HG02840 (cell line): ENCODE results near the gene RNF130.
"Not testable (repeated sequence)": the region's sequence is repeated elsewhere in the genome, so short reads cannot be mapped to it uniquely, and the experiment has no call there.

Source experiments
- ATAC-seq: cut with Tn5 transposase; IDR thresholded peaks from one replicate; pipeline ENCODE4 v1.9.1; 2021; ENCODE audit warnings: mild to moderate bottlenecking, moderate library complexity, moderate number of reproducible peaks; ENCODE audit not compliant: unreplicated experiment, low FRiP score

RNF130 gene

DNA sequence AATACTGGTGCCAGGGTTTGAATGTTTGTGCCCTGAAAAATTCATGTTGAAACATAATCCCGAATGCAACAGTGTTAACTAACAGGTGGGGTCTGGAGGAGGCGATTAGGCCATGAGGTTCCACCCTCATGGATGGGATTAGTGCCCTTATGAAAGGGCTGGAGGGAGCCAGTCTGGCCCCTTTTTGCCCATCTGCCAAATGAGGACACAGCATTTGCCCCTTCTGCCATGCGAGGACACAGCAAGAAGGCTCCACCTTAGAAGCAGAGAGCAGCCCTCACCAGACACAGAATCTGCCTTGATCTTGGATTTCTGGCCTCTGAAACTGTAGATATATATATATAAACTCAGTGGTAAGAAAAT is 32.6 kb upstream of the RNF130 start:
- ATAC-seq: no peak

DNA sequence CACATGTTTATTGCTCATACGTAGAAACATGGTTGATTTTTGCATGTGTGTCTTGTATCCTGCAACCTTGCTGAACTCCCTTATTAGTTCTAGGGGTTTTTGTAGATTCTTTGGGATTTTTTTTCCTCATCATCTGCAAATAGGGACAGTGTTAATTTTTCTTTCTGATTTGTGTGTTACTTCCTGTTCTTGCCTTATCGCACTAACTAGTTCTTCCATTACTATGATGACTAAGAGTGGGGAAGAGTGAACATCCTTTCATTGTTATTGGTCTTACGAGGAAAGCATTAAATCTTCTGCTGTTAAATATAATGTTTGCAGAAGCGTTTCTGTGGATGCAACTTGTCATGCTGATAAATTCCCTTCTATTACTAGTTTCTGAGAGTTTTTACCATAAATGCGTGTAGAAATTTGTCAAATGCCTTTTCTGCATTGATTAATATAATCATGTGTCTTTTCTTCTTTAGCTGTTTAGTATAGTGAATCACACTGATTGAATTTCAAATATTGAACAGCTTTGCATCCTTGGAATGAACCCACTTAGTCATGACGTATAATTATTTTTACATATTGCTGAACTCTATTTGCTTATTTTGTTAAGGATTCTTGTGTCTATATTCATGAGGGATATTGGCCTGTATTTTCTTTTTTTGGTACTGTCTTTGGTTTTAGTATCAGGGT is 32.1 kb upstream of the RNF130 start:
- no peak for ATAC-seq

DNA sequence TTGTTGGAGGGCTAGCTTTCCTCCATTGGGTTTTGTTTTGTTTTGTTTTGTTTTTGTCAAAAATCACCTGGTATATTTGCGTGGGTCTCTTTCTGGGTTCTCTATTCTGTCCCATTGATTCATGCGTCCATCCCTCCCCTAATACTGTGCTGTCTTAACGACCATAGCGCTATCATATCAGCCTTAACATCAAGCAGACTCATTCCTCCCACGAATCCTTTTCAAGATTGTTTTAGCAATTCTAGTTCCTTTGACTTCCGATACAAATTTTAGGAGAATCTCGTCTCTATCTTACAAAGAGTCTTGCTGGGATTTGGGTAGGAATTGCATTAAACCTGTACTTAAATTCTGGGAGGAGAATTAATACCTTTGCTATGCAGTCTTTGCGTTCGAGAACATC is 31.1 kb upstream of the RNF130 start:
- ATAC-seq: no peak

DNA sequence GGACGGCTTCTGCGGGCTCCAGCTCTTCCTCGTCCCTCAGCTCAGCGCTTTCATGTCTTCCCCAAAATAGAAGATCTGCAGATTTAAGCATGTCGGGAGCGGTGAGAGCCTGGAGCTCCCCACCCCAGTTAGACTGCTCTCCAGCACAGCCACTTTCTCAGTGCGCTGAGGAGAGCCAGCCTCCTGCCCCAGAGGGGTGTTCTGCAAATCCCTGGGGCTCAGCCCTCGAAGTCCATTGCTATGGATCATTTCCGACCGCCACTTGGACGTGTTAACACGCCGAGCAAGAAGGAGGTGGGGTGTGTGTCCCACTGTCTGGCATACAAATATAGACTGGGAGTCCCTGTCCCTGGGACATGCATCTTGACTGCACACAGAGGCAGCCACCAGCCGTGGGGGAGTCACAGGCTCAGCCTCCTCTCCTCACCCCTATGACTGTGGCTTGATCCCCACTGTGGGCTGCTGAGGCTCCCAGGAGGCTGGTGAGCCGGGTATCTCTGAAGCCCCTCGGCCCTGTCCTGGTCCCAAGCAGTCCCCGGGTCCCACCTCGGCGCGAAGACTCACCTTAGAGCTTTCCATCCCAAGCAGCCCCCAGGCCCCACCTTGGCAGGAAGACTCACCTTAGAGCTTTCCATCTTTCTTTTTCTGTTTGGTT is 30.0 kb upstream of the RNF130 start:
- ATAC-seq: no peak

DNA sequence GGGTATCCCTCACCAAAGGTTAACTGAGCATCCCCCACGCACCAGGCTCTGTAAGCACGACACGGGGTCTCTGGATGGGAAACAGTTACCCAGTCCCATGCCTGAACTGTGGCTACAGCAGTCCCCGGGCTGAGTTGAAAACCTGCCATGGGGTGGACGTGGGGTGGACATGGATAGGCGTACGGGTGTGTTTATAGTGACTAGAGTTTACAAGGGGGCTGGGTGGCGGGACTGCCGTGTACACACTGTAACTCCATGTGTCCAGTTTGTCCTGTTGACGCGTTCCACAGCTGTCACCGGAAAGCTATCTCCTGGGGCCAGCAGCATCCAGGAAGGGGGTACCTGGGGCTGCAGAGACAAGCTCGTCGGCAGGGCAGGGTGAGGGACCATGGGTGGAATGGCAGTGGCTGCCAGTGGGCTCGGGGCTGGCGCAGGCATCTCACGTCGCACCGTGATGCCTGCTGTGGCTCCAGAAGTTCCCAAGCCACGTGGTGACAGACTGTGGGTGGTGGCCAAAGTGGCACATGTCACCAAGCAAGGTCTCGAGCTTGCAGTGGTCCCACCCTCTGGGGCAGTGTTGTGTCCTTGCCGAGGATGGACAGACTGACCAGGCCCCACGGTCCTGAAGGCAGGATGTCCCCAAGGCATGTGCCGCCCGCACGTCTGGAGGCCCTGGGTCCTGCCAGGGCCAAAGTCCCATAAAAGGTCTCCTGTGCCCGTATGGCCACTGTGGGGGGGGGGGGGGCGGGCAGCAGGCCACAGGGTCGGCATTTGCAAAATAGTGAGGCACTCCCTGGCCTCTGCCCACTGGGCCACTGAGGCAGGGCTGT is 29.3 kb upstream of the RNF130 start:
- ATAC-seq: no peak

DNA sequence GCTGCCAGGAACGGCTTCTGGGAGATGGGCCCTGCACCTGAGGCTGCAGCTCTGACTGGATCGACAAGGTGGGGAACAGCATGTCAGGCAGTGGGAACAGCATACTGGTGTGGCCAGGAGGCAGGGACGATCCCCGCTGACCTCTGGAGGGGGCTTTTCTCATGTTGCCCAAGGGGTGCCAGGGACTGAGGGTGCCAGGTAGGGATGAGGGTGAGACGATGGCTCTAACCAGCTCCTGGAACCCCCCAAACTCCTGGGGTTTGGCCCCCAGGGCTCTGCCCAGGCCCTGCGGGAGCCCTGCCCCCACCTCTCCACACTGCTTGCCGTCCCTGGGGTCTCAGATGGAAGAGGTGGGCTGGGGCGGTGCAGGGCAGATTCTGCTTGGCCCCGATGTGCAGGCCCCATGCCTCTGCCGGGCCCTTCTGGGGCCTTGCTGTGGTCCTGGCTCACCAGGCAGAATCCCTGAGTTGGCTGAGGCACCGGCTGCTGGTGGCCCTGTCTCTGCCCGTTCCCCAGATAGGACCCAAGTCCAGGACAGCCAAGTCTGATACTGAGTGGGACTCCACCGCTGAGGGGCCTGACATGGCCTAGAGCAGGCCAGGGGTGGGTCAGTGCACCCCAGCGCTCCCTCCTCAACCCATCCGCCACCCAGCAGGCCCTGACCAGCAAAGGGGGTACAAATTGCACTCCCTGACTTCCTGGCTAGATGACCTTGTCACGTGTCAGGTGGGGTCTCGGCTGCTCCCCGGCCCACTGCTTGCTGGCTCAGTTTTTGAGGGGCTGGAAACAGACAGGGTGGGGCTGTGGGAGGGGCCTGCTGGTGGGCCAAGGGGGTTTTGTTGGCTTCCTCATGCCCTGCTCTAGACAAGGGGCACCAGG is 28.4 kb upstream of the RNF130 start:
- no peak for ATAC-seq

DNA sequence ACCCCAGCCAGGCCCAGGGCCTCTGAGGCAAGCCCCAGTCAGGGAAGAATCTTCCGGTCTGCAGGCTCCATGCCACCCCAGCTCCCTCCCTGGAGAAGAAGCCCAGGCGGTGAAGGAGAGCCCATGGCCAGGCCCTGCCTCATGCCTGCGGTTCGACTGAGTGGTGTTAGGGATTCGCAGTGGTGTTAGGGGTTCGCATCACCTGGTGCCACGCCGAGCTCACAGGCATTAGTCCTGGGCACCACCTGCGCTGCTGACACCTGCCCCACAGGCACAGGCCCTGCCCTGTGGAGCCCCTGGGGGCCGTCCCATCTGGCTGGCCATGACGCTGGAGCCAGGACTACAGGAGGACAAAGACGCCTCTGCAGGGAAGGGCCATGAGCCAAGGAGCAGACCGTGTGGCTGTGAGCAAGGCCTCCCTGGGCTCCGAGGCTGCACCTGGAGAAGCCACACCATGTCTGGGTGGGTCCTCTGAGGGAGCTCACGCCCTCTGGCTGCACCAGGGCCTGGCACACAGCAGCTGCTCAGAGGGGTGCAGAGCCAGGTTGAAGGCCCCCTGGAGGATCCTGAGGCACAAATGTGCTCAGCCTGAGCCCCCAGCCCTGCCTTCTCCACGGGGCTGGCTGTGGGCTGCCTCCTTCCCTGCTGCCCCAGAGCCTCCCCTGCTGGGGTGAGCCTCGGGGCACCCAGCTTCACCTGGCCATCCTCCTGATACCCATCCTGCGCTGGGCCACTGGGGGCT is 27.6 kb upstream of the RNF130 start:
- ATAC-seq: no peak

DNA sequence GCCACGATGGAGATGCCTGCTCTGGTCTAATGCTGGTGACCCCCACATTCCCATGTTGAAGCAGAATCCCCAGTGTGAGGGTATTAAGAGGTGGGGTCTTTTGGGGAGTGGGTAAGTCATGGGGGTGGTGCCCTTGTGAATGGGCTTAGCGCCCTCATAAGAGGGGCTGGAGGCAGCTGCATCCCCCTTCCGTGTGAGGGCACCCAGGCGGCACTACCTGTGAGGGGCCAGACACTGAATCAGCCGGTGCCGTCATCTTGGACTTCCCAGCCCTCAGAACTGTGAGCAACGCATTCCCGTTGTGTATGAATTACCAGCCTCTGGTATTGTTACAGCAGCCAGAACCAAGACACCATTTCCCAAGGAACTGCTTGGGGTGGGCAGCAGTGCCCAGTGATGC is 27.0 kb upstream of the RNF130 start:
- no peak for ATAC-seq

DNA sequence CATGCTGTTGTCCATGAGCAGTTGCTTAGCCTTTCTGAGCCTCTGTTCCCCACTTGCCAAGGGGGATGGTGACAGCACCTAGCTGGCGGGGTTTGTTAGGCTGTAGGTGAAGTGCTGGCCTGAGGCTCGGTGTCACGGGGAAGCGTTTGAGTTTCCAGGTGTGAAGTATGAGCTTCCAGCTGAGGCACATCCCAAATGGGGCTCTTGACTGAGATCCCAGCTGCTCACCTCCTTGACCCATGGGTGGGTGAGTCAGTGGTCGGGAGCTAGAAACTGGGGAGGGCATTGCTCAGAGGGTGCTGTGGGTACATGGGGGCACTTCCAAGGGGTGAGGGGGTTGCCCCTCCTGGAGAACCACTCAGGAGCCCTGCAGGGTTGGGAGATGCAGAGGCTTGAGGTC is 26.4 kb upstream of the RNF130 start:
- ATAC-seq: no peak

DNA sequence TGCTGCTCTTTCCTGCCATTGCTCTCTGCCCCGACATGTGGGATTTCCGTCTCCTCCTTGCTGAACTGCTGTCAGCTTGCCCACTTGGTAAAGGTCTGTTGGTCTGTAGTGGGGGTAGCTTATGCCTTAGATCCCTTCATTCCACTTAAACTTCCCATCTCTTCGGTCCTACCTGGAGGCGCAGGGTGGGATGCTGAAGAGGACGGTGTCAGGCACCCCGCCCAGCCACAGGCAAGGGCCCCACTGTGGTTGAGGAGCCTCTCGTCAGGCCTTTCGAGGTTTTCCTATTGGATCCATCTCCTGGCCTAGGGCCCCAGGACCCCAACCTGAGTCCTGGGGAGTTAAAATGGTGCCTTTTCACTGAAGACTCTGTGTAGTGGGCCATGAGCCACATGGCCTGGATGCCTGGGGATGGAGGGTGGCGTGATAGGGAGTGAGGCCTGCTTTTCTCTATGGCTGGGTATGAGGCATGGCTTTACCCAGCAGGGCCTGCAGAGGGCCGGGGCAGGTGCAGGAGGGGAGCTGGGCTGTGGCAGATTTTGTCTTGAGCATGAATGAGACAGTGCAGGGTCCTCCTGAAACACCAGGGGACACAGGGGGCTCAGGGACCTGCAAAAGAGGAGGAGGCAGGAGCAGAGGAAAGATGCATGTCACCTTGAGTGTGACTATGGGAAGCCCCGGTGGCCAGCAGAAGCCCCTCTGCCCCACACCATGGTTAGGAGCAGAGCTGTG is 25.8 kb upstream of the RNF130 start:
- ATAC-seq: no peak

DNA sequence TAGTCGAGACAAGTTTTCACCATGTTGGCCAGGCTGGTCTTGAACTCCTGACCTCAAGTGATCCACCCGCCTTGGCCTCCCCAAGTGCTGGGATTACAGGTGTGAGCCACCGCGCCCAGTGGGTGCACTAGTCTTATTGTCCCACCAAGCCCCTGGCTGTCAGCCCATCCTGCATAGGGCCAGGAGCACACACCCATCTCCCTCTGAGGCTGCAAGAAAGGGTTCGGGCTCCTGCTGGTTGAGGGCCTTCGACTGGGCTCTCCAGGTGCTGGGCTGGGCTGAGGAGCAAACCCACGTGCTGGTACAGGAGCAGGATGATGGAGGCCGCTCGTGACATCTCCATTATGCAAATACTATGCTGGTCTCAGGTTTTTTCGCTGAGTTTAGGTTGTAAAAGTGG is 25.1 kb upstream of the RNF130 start:
- ATAC-seq: no peak

DNA sequence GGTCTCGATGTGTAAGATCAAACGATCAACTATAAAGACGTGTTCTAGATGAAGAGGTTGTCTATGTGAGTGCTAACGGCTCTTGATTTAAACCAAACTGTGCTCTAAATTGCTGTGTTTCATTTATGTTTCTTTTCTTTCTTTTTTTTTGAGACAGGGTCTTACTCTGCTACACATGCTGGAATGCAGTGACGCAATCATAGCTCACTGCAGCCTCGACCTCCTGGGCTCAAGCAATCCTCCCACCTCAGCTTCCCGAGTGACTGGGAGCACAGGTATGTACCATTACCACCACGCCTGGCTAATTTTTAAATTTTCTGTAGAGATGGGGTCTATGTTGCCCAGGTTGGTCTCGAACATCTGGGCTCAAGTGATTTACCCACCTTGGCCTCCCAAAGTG is 24.0 kb upstream of the RNF130 start:
- ATAC-seq: no peak

DNA sequence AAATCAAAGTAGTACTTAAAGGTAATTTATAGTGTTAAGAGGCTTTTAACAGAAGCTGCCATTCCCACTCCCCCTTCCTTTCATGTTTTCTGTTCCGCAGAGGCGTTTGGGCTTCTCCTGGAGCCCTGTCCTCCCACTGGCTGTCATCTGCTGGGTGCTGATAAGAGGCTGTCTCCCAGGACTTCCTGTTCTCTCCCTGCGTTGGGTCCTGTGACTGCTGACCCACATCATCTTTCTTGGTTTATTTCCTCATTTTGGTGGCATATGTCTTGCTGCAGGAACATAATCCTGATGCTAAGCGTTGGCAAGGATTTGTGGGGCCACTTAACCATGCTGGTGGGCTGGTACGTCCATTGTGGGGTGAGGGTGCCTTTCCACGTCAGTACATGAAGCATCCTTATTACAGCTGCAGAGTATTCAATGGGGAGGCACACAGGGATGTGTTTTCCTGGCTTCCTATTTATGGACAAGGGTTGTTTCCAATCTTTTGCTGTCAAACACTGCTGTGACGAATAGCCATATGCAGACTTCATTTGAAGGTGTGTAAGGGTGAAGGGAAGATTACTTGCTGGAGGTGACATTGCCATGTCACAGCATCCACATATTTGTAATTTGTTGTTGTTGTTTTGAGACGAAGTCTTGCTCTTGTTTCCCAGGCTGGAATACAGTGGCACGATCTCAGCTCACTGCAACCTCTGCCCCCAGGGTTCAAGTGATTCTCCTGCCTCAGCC is 22.3 kb upstream of the RNF130 start:
- no peak for ATAC-seq

DNA sequence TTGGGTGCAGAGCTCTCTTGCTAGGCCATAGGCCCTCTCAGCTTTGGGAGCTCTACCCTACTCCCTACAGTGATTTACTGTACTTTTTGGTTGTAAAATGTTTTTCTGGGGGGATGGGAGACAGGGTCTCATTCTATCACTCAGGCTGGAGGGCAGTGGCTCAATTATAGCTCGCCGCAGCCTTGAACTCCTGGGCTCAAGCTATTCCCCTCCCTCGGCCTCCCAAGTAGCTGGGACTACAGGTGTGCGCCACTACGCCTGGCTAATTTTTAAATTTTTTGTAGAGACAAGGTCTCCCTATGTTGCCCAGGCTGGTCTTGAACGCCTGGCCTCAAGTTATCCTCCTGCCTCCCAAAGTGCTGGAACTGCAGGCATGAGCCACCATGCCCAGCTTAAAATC is 21.7 kb upstream of the RNF130 start:
- no peak for ATAC-seq

DNA sequence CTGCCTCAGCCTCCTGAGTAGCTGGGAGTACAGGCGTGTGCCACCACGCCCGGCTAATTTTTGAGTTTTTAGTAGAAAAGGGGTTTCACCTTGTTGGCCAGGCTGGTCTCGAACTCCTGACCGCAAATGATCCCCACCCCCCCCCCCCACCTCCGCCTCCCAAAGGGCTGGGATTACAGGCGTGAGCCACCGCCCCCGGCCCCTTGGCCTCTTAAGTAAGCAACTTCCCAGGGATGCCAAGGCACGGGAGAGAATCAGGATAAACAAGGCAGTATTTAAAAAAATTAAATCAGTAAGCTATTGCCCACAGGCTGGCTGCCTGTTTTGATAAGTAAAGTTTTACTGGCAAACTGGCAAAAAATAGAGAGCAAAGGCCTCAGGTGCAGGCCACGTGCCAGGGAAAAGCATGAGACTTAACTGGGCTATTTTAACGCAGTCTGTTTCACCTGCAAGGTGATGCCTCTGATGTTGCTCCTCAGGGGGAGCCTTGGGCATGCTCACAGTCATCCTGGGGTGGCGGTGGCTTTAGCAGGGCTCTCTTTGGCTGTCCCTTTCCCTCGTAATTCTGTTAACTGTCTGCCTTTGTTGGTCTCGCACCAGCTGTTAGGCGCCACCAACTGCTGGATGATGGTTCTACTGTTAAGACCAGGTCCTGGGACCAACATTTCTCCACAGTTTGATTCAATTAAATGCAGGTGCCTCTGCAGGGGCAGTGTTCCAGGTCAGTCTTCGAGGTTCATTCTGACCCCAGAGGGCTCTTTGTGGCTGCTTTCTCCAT is 19.4 kb upstream of the RNF130 start:
- ATAC-seq: no peak

DNA sequence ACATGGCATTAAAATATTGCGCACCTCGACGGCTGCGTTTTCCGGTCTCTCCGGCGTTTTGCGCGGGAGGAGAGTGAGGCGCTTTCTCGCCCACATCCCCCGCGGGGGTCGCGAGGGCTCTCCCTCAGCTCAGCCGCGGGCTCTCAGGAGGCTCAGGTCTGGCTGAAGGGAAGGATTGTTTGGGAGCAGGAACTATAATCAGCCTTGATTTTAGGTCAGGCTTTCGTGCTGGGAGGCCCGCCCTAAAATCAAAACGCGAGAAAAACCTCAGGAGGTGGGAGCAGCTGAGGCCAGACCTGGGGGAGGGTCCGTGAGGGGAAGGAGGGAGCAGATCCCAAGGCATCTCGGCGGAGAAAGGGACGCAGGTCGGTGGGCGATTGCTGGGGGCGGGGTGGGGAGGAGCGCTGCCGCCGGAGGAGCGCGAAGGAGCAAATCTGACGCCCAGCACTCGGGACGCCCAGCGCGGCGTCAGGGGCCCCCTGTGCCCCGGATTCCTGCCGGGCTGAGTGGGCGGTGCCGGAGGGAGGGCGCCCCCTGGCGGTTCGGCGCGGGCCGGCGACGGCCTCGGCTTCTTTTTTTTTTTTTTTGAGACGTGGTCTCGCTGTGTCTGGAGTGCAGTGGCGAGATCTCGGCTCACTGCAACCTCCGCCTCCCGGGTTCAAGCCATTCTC is 18.7 kb upstream of the RNF130 start:
- no peak for ATAC-seq

DNA sequence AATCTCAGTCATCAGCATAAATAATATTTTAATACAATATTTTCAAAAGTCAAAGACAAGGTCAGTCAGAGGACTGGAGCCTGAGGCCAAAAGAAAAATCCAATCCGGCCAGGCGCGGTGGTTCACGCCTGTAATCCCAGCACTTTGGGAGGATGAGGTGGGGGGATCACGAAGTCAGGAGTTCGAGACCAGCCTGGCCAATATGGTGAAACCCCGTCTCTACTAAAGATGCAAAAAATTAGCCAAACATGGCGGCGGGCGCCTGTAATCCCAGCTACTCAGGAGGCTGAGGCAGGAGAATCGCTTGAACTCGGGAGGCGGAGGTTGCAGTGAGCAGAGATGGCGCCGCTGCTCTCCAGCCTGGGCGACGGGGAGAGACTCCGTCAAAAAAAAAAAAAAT is 18.1 kb upstream of the RNF130 start:
- not testable (repeated sequence) for ATAC-seq
